ENCODE measurements around the gene TMUB1. TPM values are rescaled to one million over a fixed set of nuclear protein-coding genes. Genes with fewer than 3 reads are reported as not detected.

TMUB1 gene
- polyA plus RNA-seq, 4 donors = 19.9 to 39.3 (median 25.6) TPM

GRCh38 chr7:151038951-151039849, 44.1 kb downstream of the TMUB1 start:
- DNase-seq (ENCODE audit: low read depth in 4 of 4, low spot score in 3 of 4) = no peak

- DNase-seq (ENCODE audit: low read depth in 4 of 4, low spot score in 3 of 4) = no peak
These were observed 47.4 kb downstream of the TMUB1 start for GRCh38 chr7:151035902-151036301.

- DNase-seq (ENCODE audit: low read depth in 4 of 4, low spot score in 3 of 4) = no peak
These were observed 48.1 kb downstream of the TMUB1 start for GRCh38 chr7:151035026-151035717.

- no peak for DNase-seq (ENCODE audit: low read depth in 4 of 4, low spot score in 3 of 4)
These were observed 48.8 kb downstream of the TMUB1 start for GRCh38 chr7:151034312-151035025.

- DNase-seq (ENCODE audit: low read depth in 4 of 4, low spot score in 3 of 4) = no peak
These were observed 49.4 kb downstream of the TMUB1 start for GRCh38 chr7:151033864-151034249.

GRCh38 chr7:151032936-151033863, 50.1 kb downstream of the TMUB1 start:
- no peak for DNase-seq (ENCODE audit: low read depth in 4 of 4, low spot score in 3 of 4)

Other genes with a start within 250 kb of the TMUB1 start
- 100 to 1,000 TPM in 1 of 4 donors, 10 to 100 TPM in 2, 1 to 10 TPM in 1; 1.0 to 121 (median 49.9) TPM for gene AOC1, start 231.0 kb downstream of the TMUB1 start, polyA plus RNA-seq (ENCODE audit: insufficient read length in 4 of 4)
- 10 to 100 TPM in 3 of 4 donors, 1 to 10 TPM in 1; 9.8 to 17.5 (median 15.7) TPM for gene KCNH2, start 105.2 kb downstream of the TMUB1 start, polyA plus RNA-seq (ENCODE audit: insufficient read length in 4 of 4)
- gene NOS3, start 92.5 kb downstream of the TMUB1 start, polyA plus RNA-seq (ENCODE audit: insufficient read length in 4 of 4) = 10 to 100 TPM in 1 of 4 donors, 1 to 10 TPM in 3; 6.2 to 15.2 (median 8.5) TPM
- gene ATG9B, start 59.0 kb downstream of the TMUB1 start, polyA plus RNA-seq (ENCODE audit: insufficient read length in 4 of 4) = 1 to 10 TPM; 1.2 to 3.5 (median 1.5) TPM
- gene ABCB8, start 55.0 kb downstream of the TMUB1 start, polyA plus RNA-seq (ENCODE audit: insufficient read length in 4 of 4) = 10 to 100 TPM; 16.9 to 35.2 (median 21.1) TPM
- 1 to 10 TPM; 1.8 to 3.0 (median 2.7) TPM for gene ASIC3, start 35.0 kb downstream of the TMUB1 start, polyA plus RNA-seq (ENCODE audit: insufficient read length in 4 of 4)
- gene CDK5, start 25.6 kb downstream of the TMUB1 start, polyA plus RNA-seq (ENCODE audit: insufficient read length in 4 of 4) = 10 to 100 TPM; 12.3 to 18.5 (median 17.2) TPM
- 100 to 1,000 TPM in 1 of 4 donors, 10 to 100 TPM in 3; 59.9 to 127 (median 81.9) TPM for gene SLC4A2, start 23.9 kb downstream of the TMUB1 start, polyA plus RNA-seq (ENCODE audit: insufficient read length in 4 of 4)
- 10 to 100 TPM; 41.3 to 74.7 (median 47.8) TPM for gene FASTK, start 2.7 kb downstream of the TMUB1 start, polyA plus RNA-seq (ENCODE audit: insufficient read length in 4 of 4)
- gene AGAP3, start 3.0 kb upstream of the TMUB1 start, polyA plus RNA-seq (ENCODE audit: insufficient read length in 4 of 4) = 10 to 100 TPM; 50.2 to 81.5 (median 72.6) TPM
- gene GBX1, start 84.2 kb upstream of the TMUB1 start, polyA plus RNA-seq (ENCODE audit: insufficient read length in 4 of 4) = under 1 TPM in 2 of 4 donors, not detected in 2; 0.27 to 0.34 TPM
- not detected for gene ASB10, start 103.8 kb upstream of the TMUB1 start, polyA plus RNA-seq (ENCODE audit: insufficient read length in 4 of 4)
- gene H2BK1, start 127.0 kb upstream of the TMUB1 start, polyA plus RNA-seq (ENCODE audit: insufficient read length in 4 of 4) = not detected
- 10 to 100 TPM; 21.5 to 28.2 (median 25.5) TPM for gene ABCF2, start 143.7 kb upstream of the TMUB1 start, polyA plus RNA-seq (ENCODE audit: insufficient read length in 4 of 4)
- gene CHPF2, start 149.0 kb upstream of the TMUB1 start, polyA plus RNA-seq (ENCODE audit: insufficient read length in 4 of 4) = 10 to 100 TPM; 23.3 to 27.1 (median 25.6) TPM
- gene SMARCD3, start 165.2 kb upstream of the TMUB1 start, polyA plus RNA-seq (ENCODE audit: insufficient read length in 4 of 4) = 10 to 100 TPM; 64.8 to 92.8 (median 84.6) TPM